Measurements from ENCODE around the gene ENDOU. TPM values are rescaled to one million over a fixed set of nuclear protein-coding genes. Genes with fewer than 3 reads are reported as not detected.

Gene ENDOU
- total RNA-seq, 1 experiment from 2014 or later = not detected

DNA sequence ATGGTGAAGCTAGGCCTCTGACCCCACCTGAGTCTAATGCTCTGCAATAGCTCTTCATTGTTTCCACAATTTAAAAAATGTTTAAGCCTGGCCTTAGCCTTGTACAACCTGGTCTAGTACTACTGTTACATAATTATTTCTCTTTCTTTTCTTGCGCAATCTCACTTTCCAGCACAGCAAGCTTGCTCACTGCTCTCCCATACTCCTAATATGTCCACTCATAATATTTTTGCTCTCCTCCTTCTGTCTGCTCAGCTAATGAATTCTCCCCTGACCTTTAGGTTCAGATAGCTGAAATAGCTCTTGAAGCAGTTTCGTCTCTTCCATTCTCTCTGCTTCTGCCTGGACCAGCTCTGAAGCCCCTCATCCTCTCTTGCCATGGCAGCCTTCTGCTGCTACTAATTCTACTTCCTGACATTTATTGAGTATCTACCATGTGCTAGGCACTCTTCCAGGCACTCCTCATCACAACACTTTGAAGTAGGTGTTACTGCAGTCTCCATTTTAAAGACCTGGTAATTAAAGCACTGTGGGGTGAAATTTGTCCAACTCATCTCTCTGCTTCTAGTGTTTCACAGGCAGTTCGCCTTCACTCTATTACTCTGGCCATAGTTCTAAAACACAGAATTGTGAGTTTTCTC, 44.9 kb upstream of the ENDOU start:
- no peaks in the 10 kb centered on the region for H3K27me3 Mint-ChIP-seq (ENCODE audit: insufficient read depth, unreplicated experiment)
- ChIA-PET CTCF (interaction anchor here (0.6 to 38.2 kb wide), 14 partner anchors 9 to 80 kb away, joined by 3 to 843 read pairs (median 4); partner anchors contain the start of genes RAPGEF3 and RPAP3), POLR2A (interaction anchor here (0.9 to 5.8 kb wide), 7 partner anchors 15 to 93 kb away, joined by 3 to 38 read pairs (median 5); no protein-coding TSS in a partner anchor)
- H3K9me3 Mint-ChIP-seq (ENCODE audit: unreplicated experiment) = no peaks in the 10 kb centered on the region
- no TSS peak for BruUV-seq (replicated peaks)
- H3K4me1 Mint-ChIP-seq (ENCODE audit: insufficient read depth, unreplicated experiment) = peaks cover 15% of the 10 kb centered on the region
- H3K4me3 Mint-ChIP-seq (ENCODE audit: unreplicated experiment) = no peak overlapping the region
- no peaks in the 10 kb centered on the region for H3K36me3 Mint-ChIP-seq (ENCODE audit: insufficient read depth, unreplicated experiment)
- DNase-seq (ENCODE audit: unreplicated experiment) = peak; percentile 68
- H3K27ac Mint-ChIP-seq (ENCODE audit: low read depth, unreplicated experiment) = no peak overlapping the region
- intact Hi-C loops (cut with micrococcal nuclease) = no loop called here
- TF ChIP-seq, protein P1, sequence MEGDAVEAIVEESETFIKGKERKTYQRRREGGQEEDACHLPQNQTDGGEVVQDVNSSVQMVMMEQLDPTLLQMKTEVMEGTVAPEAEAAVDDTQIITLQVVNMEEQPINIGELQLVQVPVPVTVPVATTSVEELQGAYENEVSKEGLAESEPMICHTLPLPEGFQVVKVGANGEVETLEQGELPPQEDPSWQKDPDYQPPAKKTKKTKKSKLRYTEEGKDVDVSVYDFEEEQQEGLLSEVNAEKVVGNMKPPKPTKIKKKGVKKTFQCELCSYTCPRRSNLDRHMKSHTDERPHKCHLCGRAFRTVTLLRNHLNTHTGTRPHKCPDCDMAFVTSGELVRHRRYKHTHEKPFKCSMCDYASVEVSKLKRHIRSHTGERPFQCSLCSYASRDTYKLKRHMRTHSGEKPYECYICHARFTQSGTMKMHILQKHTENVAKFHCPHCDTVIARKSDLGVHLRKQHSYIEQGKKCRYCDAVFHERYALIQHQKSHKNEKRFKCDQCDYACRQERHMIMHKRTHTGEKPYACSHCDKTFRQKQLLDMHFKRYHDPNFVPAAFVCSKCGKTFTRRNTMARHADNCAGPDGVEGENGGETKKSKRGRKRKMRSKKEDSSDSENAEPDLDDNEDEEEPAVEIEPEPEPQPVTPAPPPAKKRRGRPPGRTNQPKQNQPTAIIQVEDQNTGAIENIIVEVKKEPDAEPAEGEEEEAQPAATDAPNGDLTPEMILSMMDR (IDR thresholded peaks at IDR 0.05; ENCODE audit: unreplicated experiment) = no peak

DNA sequence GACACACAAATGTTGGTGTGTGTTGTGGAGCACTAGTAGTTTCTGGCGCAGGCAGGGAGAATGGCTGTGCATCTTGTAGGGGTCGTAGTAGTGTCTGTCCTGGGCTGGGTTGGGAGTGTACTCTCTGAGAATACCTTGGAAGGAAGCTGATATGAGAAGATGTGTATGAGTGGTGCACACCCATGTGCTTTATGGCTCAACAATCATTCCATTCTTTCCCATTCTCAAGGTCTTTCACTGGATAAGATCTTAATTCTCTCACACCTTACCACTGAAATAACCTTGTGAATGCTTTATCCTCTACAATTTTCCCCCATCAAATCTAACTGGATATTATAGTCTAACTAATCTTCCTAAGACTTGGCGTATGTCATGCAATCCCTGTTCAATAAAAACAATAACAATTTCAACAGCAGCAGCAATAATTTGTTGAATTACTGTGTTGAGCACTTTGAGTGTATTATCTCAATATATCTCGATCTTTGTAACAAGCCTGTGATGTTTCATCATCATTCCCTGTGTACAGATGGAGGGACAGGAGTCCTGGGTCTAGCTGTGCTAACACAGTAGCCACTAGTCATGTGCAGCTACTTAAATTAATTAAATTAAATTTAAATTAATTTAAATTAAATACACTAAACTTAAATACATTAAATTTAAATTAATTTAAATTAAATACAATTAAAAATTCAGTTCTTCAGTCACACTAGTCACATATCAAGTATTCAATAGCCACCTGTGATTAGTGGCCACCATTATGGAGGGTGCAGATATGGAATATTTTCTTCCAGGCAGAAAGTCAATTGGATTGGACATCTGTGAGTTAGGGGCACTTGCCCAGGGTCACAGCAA, 44.2 kb upstream of the ENDOU start:
- Mint-ChIP-seq H3K4me3 (ENCODE audit: unreplicated experiment) (no peak overlapping the region), H3K36me3 (ENCODE audit: insufficient read depth, unreplicated experiment) (no peaks in the 10 kb centered on the region), H3K4me1 (ENCODE audit: insufficient read depth, unreplicated experiment) (peaks cover 15% of the 10 kb centered on the region), H3K27ac (ENCODE audit: low read depth, unreplicated experiment) (no peak overlapping the region), H3K9me3 (ENCODE audit: unreplicated experiment) (no peaks in the 10 kb centered on the region), H3K27me3 (ENCODE audit: insufficient read depth, unreplicated experiment) (no peaks in the 10 kb centered on the region)
- TF ChIP-seq, protein P1 (IDR thresholded peaks at IDR 0.05; ENCODE audit: unreplicated experiment) = no peak
- DNase-seq (ENCODE audit: unreplicated experiment) = no peak
- no TSS peak for BruUV-seq (replicated peaks)
- intact Hi-C loops (cut with micrococcal nuclease) = no loop called here
- ChIA-PET CTCF (interaction anchor here (0.6 to 38.2 kb wide), 13 partner anchors 10 to 79 kb away, joined by 3 to 843 read pairs (median 5); partner anchors contain the start of genes RAPGEF3 and RPAP3), POLR2A (interaction anchor here (0.6 to 5.8 kb wide), 11 partner anchors 10 to 94 kb away, joined by 3 to 38 read pairs (median 5); partner anchors contain the start of genes HDAC7 and RAPGEF3)

DNA sequence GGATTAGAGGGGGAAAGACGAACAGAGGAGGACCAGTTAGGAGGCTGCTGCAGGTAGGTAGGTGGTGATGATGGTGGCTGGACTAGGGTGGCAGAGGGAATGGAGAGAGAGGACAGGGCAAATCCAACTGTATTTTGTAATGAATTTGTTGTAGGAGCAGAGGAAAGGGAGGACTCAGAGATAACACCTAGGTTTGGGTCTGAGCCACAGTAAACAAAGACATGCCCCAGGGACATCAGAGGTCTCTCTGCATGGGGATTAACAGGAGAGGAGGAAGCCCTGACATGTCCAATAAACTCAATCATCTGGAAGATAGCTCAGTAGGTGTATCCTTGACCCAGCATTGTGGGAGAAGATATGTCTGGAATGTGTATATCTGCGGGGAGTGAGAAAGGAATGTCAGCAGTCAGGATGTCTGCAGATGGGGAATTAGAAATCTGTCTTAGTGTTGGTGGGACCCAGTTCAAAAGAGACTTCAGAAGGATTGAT, 43.1 kb upstream of the ENDOU start:
- no TSS peak for BruUV-seq (replicated peaks)
- Mint-ChIP-seq H3K4me3 (ENCODE audit: unreplicated experiment) (no peak overlapping the region), H3K27me3 (ENCODE audit: insufficient read depth, unreplicated experiment) (no peaks in the 10 kb centered on the region), H3K9me3 (ENCODE audit: unreplicated experiment) (no peaks in the 10 kb centered on the region), H3K27ac (ENCODE audit: low read depth, unreplicated experiment) (no peak overlapping the region), H3K36me3 (ENCODE audit: insufficient read depth, unreplicated experiment) (no peaks in the 10 kb centered on the region), H3K4me1 (ENCODE audit: insufficient read depth, unreplicated experiment) (peaks cover 22% of the 10 kb centered on the region)
- peak; percentile 70 for DNase-seq (ENCODE audit: unreplicated experiment)
- intact Hi-C loops (cut with micrococcal nuclease) = no loop called here
- CTCF ChIA-PET = interaction anchor here (0.5 to 38.2 kb wide), 12 partner anchors 11 to 419 kb away, joined by 3 to 843 read pairs (median 10); partner anchors contain the start of gene RAPGEF3
- TF ChIP-seq, protein P1 (IDR thresholded peaks at IDR 0.05; ENCODE audit: unreplicated experiment) = no peak
- POLR2A ChIA-PET = interaction anchor here (0.7 to 5.8 kb wide), 7 partner anchors 9 to 94 kb away, joined by 3 to 38 read pairs (median 12); partner anchors contain the start of genes HDAC7 and RAPGEF3
